Cardiac fibroblast (primary cell): ENCODE data around the gene RSU1.
A peak's percentile ranks its signal among the peaks of the same experiment; 100 is the strongest.

Source experiments
- DNase-seq, 2 donors: peaks; one replicate each; pipeline versions ENCODE4 v3.0.0 to v3.0.0-alpha.2; 2010; ENCODE audit warnings: low read depth in 2 of 2
- H3K4me3 ChIP-seq, 2 donors: replicated peaks in 1 of 2; 1 replicate in 1 of 2; 2 replicates in 1 of 2; pipeline ENCODE4 v1.5.1; 2011; ENCODE audit warnings: low read depth in 2 of 2, low read length in 2 of 2, mild to moderate bottlenecking in 2 of 2, moderate library complexity in 1 of 2
- CTCF ChIP-seq: IDR thresholded peaks from one replicate; pipeline ENCODE4 v1.5.1; 2011; ENCODE audit warnings: low read depth, mild to moderate bottlenecking, low read length, inconsistent platforms

The RSU1 gene

GRCh38 chr10:16583382-16583781 is 233.8 kb downstream of the RSU1 start:
- H3K4me3 ChIP-seq: no peak overlapping the region
- DNase-seq: no peak

GRCh38 chr10:16581202-16581601 is 236.0 kb downstream of the RSU1 start:
- TF ChIP-seq CTCF: no peak
- no peak overlapping the region for H3K4me3 ChIP-seq
- no peak for DNase-seq

More at GRCh38 chr10:16583382-16583781, 233.8 kb downstream of the RSU1 start:
- TF ChIP-seq CTCF: no peak

- H3K4me3 ChIP-seq: no peak overlapping the region
- DNase-seq: no peak
- TF ChIP-seq CTCF: no peak
Observed at GRCh38 chr10:16570731-16571130, 246.5 kb downstream of the RSU1 start.

- TF ChIP-seq CTCF: no peak
- H3K4me3 ChIP-seq: no peak overlapping the region
- DNase-seq: no peak
Observed at GRCh38 chr10:16566202-16566805, 250.9 kb downstream of the RSU1 start.

- DNase-seq: peak; percentile 21 to 45
- TF ChIP-seq CTCF: no peak
- H3K4me3 ChIP-seq: no peak overlapping the region
Observed at GRCh38 chr10:16565604-16566003, 251.6 kb downstream of the RSU1 start.

- no peak overlapping the region for H3K4me3 ChIP-seq
- peak in 1 of 2 donors; percentile 31 for DNase-seq
- TF ChIP-seq CTCF: no peak
Observed at GRCh38 chr10:16562891-16563290, 254.3 kb downstream of the RSU1 start.

GRCh38 chr10:16559236-16559773 is 257.9 kb downstream of the RSU1 start:
- H3K4me3 ChIP-seq: no peak overlapping the region
- no peak for DNase-seq
- TF ChIP-seq CTCF: no peak
